KMS-11 (cell line): ENCODE measurements around the gene RERE.

Source experiments
- H2AFZ ChIP-seq: fragments of 200-600 bp; sonication (generic); 2 replicates; pipeline ENCODE4 v1.6.1; 2016; ENCODE audit warnings: antibody characterized with exemption, mixed run types, low read depth
- H3K27ac ChIP-seq: fragments of 200-600 bp; sonication (generic); 2 replicates; pipeline ENCODE4 v1.6.1; 2016; ENCODE audit warnings: mild to moderate bottlenecking, mixed run types
- H3K27me3 ChIP-seq: fragments of 200-600 bp; sonication (generic); 2 replicates; pipeline ENCODE4 v1.6.1; 2017; ENCODE audit warnings: mild to moderate bottlenecking, low read depth, mixed run types, moderate library complexity; ENCODE audit not compliant: insufficient read depth
- H3K36me3 ChIP-seq: fragments of 200-600 bp; sonication (generic); 2 replicates; pipeline ENCODE4 v1.6.1; 2017; ENCODE audit warnings: mild to moderate bottlenecking, mixed run types; ENCODE audit not compliant: insufficient read depth
- H3K4me1 ChIP-seq: fragments of 200-600 bp; sonication (generic); 2 replicates; pipeline ENCODE4 v1.6.1; 2016; ENCODE audit warnings: mild to moderate bottlenecking, low read depth, mixed run types; ENCODE audit not compliant: poor library complexity, severe bottlenecking
- H3K4me2 ChIP-seq: fragments of 200-600 bp; sonication (generic); 2 replicates; pipeline ENCODE4 v1.7.0; 2016; ENCODE audit warnings: mild to moderate bottlenecking, mixed run types
- H3K4me3 ChIP-seq: fragments of 200-600 bp; sonication (generic); IDR thresholded peaks from 2 replicates; pipeline ENCODE4 v1.6.1; 2017; ENCODE audit warnings: low read depth, low read length, mixed read lengths; ENCODE audit not compliant: insufficient read depth
- H3K79me2 ChIP-seq: fragments of 200-600 bp; sonication (generic); 2 replicates; pipeline ENCODE4 v1.6.1; 2016; ENCODE audit warnings: low read depth, mixed run types; ENCODE audit not compliant: insufficient read depth
- H3K9ac ChIP-seq: fragments of 200-600 bp; sonication (generic); 2 replicates; pipeline ENCODE4 v1.6.1; 2016; ENCODE audit warnings: mild to moderate bottlenecking, mixed run types
- H4K20me1 ChIP-seq: fragments of 200-600 bp; sonication (generic); 2 replicates; pipeline ENCODE4 v1.6.1; 2016; ENCODE audit warnings: mild to moderate bottlenecking, mixed run types; ENCODE audit not compliant: insufficient read depth
- CTCF ChIP-seq: fragments of 200-600 bp; sonication (generic); conservative IDR thresholded peaks from 2 replicates; pipeline ENCODE4 v1.6.1; 2017; ENCODE audit warnings: low read depth, mild to moderate bottlenecking, antibody characterized with exemption, low read length, moderate library complexity, mixed read lengths

Gene RERE

GRCh38 chr1:8518490-8518801 is 299.0 kb downstream of the RERE start:
- TF ChIP-seq CTCF: no peak
- Histone ChIP-seq H2AFZ (no peak overlapping the region), H3K27me3 (no peaks in the 10 kb centered on the region), H3K27ac (no peak overlapping the region), H3K36me3 (no peaks in the 10 kb centered on the region), H4K20me1 (no peaks in the 10 kb centered on the region), H3K79me2 (no peaks in the 10 kb centered on the region), H3K9ac (no peak overlapping the region), H3K4me3 (no peak overlapping the region), H3K4me2 (no peak overlapping the region), H3K4me1 (peaks cover 33% of the 10 kb centered on the region)

GRCh38 chr1:8517661-8518489 is 299.6 kb downstream of the RERE start:
- H3K4me2 ChIP-seq: peak overlapping the region; percentile 29; the same call in 1 of the 2 replicates
- H3K79me2 ChIP-seq: no peaks in the 10 kb centered on the region
- H3K4me3 ChIP-seq: no peak overlapping the region

DNA sequence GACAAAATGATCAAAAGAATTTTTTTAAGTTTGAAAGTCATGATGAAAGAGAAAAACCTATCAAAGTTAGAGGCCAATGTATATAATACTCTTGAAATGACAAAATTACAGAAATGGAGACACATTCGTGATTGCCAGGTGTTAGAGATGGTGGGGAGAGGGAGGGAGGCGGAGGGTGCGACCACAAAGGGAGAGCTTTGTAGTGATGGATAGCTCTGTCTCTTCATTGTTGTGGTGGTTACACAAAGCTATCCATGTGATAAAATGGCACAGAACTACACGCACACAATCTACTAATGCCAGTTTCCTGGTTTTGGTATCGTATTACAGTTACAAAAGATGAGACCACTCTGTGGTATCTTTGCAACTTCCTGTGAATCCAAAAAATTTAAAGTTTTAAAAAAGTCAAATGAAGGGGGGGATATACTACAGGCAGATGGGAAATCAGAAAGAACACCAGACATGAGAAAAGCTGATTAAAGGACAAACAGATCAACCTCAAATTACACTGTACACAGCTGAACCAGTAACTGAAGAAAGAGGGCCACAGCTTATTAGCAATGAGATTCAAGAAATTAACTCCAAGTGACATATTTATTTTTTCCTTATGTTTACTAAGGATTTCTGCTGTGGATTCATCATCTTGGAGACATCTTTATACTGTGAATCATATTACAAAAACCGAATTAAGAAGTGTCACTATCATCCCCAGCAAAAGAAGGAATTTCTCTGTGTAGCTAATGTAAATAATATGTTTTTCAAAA is 300.5 kb downstream of the RERE start:
- Histone ChIP-seq H2AFZ (no peak overlapping the region), H3K4me1 (peaks cover 29% of the 10 kb centered on the region), H3K79me2 (no peaks in the 10 kb centered on the region), H4K20me1 (no peaks in the 10 kb centered on the region), H3K9ac (no peak overlapping the region; the same call in 1 of the 2 replicates), H3K27ac (peak overlapping the region; percentile 27; the same call in 1 of the 2 replicates), H3K4me3 (no peak overlapping the region), H3K4me2 (peak overlapping the region; percentile 29), H3K36me3 (no peaks in the 10 kb centered on the region), H3K27me3 (no peaks in the 10 kb centered on the region)
- no peak for TF ChIP-seq CTCF

More at GRCh38 chr1:8517661-8518489, 299.6 kb downstream of the RERE start:
- Histone ChIP-seq H3K27ac (peak overlapping the region; percentile 27; the same call in 1 of the 2 replicates), H3K4me1 (peaks cover 29% of the 10 kb centered on the region), H3K36me3 (no peaks in the 10 kb centered on the region), H2AFZ (no peak overlapping the region), H3K9ac (no peak overlapping the region), H3K27me3 (no peaks in the 10 kb centered on the region), H4K20me1 (no peaks in the 10 kb centered on the region)
- no peak for TF ChIP-seq CTCF

DNA sequence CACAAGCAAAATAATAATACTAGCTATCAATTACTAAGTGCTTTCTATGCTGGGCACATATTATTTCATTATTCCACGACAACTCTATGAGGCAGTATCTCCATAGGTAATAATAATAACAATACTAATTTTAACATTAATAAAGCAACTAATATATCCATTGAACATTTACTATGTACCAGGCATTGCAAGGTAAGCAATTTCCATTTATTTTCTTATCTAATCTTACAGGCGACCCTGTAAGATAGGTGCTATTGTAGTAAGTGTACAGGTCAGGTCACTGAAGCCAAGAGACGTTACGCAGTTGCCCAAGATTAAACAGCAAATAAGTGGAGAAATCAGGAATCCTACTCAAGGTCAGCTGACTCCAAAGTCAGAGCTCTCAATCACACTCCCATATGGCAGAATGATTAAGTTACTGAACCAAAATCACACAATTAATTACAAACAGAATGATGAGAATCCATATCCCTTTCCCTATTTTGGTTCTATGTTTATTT is 301.1 kb downstream of the RERE start:
- no peaks in the 10 kb centered on the region for H3K36me3 ChIP-seq
- H4K20me1 ChIP-seq: no peaks in the 10 kb centered on the region
- H3K4me2 ChIP-seq: peak overlapping the region; percentile 29
- no peak for TF ChIP-seq CTCF
- H3K4me3 ChIP-seq: no peak overlapping the region
- no peak overlapping the region for H3K9ac ChIP-seq
- H3K27me3 ChIP-seq: no peaks in the 10 kb centered on the region
- peaks cover 29% of the 10 kb centered on the region for H3K4me1 ChIP-seq
- H3K27ac ChIP-seq: peak overlapping the region; percentile 27; the same call in 1 of the 2 replicates
- H2AFZ ChIP-seq: no peak overlapping the region
- no peaks in the 10 kb centered on the region for H3K79me2 ChIP-seq
